ENCODE measurements around the gene PLXNB2.
"Not testable (repeated sequence)": the region's sequence is repeated elsewhere in the genome, so short reads cannot be mapped to it uniquely, and the experiment has no call there.

Gene PLXNB2

DNA sequence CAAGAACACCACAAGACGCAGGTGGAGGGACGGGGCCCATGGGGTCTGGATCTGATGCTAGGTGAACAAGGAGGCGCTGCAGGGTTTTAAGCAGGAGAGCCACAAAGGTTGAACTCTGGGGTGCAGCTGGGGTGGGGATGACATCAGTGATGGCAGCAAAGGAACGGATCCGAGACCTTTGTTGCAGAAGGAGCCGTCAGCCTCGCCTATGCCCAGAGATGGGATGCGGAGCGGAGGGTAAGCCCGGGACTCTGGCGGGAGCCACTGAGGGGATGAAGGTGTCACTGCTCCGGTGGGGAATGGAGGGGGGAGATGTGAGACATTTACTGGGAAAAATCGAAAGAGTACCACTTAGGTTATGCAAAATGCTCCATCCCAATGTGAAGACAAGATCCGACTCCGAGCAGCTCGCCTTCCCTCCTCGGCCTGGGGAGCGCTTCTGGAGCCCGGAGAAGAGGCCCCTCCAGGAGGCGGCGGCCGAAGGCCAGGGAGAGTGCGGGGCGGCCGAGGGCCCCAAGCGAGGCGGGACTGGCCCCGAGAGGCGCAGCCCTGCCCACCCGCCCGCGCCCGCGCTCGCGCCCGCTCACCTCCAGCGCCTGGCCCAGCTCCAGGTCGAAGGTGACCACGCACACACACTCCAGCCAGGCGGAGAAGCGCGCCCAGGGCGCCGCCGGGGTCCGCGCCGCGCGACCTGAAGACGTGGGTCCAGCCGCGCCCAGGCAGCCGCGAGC lies 18.9 kb upstream of the PLXNB2 start:
- no peak for DNase-seq

DNA sequence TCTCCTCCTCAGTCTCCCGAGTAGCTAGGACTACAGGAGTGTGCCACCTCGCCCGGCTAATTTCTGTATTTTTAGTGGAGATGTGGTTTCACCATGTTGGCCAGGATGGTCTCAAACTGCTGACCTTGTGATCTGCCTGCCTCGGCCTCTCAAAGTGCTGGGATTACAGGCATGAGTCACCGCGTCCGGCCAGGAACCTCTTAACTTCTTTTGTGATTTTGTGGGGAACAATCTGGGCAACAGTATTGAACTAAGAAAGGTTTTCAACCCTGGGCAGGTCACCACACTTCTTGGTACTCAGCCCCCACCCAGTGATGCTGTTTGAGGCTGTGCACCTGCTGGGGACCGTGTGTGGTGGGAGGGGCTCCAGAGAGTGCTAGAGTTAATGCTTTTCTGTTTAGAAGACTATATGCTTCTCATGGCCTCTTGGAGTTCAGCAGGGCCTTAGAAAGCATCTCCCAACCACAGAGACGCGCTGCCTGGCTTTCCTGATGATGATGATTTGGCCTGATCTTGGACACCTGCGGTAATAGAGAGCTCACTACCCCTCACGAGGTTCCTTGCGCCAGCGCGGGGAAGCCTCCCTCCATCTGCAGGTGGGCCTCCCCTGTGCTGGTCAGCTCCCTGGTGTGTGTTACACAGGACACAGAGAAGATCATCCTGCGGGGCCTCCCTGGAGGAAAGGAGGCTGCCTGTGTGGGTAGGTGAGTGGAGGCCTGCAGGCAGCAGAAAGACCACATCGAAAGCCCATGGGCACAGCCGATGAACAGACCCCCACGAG lies 18.2 kb upstream of the PLXNB2 start:
- DNase-seq: no peak

DNA sequence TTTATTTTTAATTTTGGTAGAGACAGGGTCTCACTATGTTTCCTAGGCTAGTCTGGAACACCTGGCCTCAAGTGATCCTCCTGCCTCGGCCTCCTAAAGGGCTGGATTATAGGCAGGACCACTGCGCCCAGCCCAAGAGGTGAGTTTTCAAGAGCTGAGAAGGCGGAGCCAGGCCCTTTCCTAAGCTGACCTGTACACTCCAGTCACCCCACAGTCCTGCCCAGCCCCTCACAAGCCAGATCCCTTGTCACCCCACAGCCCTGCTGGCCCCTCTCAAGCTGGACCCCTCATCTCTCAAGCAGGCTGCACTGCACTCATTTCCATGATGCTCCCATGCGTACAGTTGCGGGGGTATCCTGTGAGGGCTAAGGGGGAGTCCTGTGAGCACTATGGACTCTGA lies 16.5 kb upstream of the PLXNB2 start:
- DNase-seq: no peak

DNA sequence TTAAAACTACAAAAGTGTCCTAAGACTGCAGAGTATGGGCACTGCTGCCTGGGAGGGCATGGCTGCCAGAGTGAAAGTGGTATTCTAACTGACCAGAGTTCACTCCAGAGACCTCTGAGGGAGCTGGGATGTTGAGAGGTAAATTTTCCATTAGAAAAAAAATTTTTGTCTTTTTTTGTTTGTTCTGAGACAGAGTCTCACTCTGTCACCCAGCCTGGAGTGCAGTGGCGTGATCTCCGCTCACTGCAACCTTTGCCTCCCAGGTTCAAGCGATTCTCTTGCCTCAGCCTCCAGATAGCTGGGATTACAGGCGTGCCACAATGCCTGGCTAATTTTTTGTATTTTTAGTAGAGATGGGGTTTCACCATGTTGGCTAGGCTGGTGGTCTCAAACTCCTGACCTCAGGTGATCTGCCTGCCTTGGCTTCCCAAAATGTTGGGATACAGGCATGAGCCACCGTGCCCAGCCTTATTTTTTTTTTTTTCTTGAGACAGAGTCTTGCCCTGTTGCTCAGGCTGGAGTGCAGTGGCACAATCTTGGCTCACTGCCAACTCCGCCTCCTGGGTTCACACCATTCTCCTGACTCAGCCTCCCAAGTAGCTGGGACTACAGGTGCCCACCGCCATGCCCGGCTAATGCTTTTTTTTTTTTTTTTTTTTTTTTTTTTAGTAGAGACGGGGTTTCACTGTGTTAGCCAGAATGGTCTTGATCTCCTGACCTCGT lies 15.1 kb upstream of the PLXNB2 start:
- DNase-seq: not testable (repeated sequence)

DNA sequence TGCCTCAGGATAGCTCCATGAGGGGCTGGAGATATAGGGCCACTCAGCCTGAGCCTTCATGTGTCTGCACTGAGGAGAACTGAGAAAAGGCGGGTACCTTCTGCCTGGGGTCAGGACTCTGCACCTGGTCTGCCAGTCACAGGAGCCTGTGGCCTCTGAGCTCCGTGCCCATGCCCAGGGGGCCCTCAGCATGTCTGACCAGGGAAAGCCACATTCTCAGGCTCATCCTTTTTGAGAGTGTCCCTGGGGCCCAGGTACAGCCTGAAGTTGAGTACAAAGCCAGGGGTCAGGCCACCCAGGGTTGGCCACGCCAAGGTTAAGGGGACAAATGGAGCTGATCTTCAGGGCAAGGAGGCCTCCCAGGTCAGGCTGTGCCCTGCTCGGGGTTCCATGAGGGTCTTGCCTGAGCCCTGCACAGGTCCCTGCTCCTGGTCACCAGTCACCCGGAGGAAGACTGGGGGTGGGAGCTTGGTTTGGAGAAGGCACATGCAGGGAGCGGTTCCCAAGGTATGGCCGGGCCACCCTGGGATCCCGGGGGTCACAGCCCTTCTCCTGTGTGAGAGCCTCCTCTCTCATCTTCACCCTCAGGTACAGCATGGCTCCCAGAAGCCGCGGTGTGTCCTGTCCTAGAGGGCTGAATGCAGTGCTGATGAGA lies 13.4 kb upstream of the PLXNB2 start:
- no peak for DNase-seq

DNA sequence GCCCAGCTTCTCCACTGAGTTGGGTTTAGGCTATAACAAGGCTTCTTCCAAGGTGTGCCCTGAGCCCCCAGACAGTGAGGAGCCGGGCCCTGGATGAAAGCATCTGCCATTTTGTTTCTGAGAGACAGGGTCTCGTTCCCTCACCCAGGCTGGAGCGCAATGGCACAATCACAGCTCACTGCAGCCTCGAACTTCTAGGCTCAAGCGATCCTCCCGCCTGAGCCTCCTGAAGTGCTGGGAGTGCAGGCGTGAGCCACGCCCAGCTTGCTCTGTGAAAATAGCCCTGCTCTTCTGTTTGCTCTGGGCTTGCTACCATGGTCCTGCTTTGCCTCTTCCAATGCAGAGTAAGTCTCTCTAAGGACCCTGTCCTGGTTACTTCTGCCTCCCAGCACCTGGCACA lies 12.7 kb upstream of the PLXNB2 start:
- no peak for DNase-seq

DNA sequence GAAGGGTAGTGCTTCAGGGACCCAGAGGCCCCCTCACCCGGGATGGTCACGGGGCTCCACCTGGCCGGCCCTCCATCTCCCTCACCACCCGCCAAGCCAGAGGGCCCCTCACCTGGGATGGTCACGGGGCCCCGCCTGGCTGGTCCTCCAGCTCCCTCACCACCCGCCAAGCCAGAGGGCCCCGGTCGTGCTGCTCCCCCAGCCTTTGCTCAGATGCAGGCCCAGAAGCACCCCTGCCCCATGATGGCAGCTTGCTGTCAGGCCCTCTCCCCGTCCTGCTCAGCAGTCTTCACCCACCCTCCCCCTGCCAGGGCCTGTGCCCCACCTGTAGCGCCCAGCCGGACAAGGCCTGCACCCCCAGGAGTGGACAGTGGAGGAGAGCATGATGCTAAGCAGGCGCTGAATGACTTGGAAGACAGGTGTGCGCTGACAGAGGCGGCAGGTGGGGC lies 12.1 kb upstream of the PLXNB2 start:
- DNase-seq: no peak

DNA sequence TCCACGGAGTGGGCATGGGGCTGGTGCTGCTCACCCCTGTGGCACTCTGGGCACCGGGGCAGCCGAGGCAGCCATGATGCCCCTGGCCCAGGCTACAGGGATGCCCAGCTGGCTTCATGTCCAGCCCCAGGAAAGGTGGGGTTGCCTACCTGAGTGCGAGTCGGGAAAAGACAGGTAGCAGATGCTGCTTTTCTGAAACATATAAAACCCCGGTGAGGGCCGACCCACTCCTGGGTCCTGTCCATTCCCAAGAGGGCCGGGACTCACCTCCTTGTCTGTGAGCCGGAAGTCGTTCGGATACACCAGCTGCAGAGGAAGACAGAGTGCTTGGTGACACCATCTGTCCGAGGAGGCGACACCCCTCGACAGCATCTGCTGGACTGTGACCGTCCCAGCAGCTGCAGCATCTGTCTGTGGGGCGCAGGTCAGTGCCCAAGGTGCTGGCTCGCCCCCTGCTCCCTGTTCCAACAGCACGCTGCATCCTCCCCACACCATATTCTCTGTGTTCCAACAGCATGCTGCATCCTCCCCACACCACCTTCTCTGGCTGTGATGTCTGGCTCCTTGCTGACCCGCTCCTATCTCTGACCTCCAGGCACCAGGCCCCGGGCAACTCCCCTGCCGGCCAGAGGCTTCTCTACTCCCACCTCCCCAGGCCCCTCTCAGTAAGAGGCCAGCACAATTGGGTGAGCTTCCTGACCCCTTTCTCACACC lies 11.4 kb upstream of the PLXNB2 start:
- no peak for DNase-seq

DNA sequence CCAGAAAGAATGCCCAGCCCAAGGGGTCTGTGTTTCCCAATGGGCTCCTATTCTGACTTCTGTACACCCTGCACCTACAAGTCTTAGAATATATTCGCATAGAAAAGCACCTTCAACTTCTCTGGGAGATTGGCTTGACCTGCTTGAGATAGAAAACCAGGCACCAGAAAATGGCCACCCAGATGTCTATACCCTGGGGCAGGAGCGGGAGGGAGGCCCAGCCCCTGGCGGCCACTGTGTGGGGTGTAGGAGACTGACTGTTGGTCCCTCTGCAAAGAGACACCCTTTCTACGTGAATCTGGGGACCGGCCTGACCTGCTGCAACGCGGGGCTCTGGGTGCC lies 10.9 kb upstream of the PLXNB2 start:
- no peak for DNase-seq

DNA sequence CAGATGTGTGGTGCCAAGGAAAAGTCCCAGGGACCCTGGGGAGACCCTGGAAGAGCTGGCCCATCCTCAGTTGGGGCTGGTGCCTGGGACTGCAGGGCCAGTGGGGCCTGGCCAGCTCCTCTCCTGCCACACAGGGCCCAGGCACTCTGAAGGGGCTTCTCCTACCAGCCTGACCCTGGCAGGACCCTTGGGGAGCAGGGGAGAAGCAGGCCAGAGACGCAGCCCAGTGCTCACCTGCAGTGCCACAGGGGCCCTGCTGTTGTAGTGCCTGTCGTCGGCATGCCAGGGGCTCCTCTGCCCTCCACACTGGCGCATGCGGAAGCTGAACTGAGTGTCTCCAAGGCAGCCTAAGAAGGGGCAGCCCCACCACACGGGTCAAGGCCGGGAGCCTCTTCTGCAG lies 10.2 kb upstream of the PLXNB2 start:
- no peak for DNase-seq

DNA sequence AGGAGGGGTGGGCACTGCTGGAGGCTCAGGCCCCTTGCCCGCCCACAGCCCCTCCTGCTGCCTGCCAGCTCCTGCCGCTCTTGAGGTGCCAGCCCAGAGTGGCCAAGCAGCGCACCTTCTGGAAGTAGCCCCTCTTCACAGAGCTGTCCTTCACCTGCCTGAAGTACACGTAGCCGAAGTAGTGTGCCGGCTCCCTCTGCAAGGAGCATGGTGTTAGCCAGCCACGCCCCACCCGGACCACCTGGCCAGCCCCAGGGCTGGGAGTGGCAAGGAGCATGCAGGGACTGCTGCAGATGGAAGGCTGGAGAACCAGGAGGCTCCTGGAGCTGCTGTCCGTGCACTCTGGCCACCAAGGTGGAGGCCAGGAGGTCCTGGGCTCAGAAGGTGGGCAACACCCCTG lies 9.7 kb upstream of the PLXNB2 start:
- no peak for DNase-seq

DNA sequence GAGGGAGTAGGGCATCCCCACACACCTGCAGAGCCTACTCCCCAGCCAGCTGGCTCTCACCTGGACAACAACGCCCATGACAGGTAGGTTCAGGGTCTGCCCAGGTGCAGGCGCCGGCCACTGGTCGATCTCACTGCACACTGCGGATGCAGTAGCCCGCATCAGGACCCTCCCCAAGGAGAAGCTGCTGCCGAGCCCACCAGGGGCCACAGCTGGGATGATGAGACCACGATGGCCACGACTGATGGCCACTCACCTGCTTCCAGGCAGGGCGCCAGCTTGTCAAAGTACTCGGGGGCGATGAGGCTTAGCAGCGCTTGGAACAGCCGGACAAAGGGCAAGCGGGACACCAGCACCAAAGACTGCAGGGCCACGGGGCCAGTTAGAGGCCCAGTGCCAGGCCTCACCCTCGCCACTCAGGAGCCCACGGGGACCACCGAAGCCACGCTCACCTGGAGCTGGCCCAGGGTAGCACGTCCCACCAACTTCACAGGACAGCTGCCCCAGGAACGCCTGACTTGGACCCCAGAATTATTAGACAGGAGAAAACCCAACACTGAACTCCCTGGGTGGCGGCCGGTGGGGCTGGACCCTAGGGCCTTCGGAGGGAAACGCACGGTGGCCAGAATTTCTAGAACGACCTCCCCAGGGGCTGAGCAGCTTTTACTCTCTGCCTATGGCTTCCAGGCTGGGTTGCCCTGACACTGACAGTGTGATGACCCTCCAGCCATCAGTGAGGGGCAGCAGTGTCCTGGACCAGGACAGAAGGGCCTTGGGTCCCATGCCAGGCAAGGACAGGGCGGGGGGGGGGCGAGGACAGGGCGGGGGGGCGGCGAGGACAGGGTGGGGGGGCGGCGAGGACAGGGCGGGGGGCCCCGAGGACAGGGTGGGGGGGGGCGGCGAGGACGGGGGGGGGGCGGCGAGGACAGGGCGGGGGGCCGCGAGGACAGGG lies 8.9 kb upstream of the PLXNB2 start:
- DNase-seq: no peak

DNA sequence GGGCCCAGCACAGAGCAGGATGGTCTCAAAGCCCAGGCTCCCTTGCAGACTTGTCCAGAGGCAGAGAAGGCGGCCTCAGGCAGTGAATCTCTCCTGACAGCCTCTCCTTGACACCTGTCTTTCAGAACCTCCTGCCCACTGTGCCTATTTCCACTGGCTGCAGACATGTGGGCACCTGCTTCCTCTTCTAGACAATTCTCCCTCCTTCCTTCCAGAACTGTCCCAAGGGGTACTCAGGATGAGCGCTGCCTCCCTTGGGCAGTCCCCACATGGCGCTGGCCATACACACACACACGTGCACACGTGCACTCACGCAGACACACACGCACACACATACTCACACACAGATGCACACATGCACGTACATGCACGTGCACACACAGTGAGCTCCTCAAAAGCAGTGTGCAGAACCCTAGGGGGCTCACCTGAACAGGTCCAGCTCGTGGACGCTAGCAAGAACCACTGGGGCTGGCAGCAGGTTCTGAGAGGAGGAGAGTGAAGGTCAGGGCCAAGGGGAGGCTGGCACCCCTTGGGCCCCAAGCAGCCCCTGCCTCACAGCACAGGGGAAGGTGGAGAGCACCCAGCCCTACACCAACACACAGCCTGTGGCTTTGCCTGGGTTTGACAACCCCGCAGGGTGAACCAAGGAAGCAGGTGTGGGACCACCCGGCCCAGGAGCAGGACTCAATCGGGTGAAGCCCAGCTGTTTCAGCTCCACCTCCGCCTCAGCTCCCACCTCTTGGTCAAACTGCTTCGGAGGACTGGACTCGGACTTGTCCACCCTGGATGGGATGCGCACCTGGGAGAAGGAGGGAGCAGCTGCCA lies 8.1 kb upstream of the PLXNB2 start:
- no peak for DNase-seq

DNA sequence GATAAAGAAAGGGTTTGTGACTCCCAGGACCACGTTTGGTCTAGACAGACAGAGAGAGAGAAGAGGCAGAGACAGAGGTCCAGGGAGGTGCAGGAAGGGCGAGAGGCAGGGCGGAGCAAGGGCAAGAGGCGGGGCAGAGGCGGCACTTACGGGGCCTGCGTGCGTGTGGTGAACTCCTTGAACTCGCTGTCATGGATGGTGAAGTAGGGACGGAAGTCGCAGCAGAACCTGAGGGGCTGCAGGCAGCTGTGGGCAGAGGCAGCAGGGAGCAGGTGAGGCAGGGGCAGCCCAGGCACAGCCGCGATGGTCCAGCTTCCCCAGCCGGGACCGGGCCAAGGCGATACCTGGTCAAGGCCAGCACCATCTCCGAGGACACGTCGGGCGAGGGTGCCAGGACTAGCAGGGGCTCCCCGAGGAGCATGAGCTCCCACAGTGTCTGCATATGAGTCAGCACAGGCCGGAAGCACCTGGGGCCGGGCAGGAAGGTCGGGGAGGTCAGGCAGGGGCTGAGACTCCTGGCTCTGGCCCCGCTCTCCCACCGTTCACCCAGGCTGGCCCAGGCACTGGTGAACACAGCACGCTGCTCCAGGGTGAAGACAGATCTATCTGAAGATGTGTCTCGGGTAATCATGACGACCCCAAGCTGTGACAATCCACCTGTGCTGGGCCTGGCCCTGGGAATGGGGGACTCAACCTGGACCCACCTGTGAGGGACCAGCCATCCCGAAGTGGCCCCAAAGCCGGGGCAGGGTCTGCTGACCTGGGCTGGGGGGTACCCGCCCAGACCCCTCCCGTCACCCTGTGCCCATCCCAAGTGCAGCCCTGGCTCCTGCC lies 7.2 kb upstream of the PLXNB2 start:
- no peak for DNase-seq

DNA sequence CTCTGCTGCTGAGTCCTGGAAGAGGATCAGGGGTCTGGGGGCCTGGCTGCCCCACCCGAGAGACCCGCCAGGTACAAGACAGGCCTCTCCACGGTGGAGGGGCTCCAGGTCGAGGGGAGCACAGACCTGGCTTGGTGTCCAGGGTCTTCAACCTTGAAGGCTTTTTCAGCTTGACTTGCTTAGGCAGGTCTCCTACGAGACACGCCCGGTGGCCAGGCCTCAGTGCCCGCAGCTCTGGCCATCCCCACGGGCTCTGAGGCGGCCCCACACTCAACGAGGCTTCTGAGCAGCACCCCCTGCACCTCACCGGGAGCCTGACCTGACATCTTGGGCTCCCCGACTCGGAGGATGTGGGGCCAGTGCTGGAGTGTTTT lies 6.6 kb upstream of the PLXNB2 start:
- DNase-seq: no peak

DNA sequence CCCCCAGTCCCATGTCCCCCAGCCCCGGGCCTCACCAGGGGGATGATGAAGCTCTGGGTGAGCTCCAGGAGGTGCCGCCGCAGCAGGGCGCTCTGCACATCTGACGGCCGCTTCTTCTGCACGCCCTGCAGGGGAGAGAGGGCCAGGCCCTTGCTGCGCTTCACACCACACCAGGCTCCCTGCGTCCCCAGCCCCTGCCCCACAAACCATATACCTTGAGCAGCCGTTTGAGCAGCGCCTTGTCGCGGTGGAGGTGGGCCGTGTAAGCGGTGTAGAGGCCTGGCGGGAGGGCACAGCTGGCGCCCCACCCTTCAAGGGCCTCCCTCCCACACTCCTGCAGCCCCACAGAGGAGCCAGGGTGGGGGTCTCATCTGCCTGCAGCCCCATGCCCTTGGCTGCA lies 6.2 kb upstream of the PLXNB2 start:
- DNase-seq: no peak

DNA sequence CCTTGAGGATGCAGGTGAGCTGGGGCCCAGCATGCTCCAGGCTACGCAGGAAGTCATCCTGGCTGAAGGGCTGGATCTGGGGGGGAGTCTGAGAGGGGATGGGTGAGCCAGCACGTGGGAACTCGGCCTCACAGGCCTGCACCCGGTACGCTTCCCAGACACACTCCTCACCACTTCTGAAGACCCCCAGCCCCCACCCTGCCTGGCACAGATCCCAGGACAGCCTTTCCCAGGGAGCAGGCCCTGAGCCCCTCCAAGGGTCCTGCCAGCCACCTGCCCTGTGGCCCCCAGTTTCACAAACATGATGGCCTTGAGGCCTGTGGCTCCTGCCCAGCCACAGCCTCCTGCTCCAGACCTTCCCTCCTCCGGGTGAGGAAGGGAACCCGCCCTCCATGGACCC lies 5.6 kb upstream of the PLXNB2 start:
- DNase-seq: no peak

DNA sequence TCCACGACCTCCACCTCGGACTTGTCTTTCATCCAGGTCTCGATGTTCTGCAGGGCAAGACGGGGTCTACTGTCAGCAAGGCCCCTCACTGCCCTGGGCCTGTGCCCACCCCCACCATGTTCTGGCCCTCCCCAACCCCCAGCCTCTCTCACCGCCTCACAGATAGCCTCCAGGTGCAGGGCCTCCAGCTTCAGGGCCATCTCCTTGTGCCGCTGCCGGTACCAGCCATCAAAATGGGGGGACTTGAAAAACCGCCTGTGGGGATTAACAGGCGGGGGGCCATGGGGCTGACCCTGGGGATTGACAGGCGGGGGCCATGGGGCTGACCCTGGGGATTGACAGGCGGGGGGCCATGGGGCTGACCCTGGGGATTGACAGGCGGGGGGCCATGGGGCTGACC lies 4.9 kb upstream of the PLXNB2 start:
- DNase-seq: no peak

DNA sequence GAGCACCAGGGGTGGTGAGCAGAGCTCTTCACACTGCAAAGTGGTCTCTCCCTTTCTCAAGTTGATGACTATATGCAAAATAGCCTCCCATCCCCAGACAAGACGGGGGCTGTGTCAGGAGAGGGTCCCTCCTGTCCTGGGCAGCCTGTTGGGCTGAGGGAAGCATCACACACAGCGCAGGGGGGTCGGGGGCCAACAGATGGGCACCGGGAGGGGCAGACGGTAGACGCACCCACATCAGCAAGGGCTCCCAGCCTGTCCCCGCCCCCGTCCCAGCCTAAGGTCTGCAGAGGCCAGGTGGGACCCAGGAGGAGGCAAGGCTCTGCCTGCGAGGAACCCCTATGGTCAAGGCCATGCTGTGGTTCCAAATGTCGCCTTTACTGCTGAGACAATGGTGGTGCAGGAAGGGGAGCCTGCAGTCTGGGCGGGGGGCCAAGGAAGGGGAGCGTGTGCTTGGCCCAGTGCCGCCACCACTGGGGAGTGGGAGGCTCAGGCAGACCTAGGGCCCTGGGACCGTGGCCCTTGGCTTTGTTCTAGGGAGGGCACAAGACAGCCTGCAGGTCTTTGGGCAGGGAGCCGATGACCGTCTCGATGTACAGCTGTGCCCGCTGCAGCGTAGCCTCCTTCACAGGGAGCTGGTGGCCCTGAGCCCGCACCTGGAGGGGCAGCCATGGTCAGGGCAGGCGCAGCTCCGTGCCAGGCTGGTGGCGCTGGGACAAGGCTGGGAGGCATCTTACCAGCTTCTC lies 4.3 kb upstream of the PLXNB2 start:
- no peak for DNase-seq

All from midbrain (tissue), 1 donor.